HG02759 (cell line): ENCODE data around the gene GRK1.

Source experiments
- ATAC-seq: cut with Tn5 transposase; IDR thresholded peaks from one replicate; pipeline ENCODE4 v1.9.1; 2021; ENCODE audit warnings: mild to moderate bottlenecking, moderate library complexity; ENCODE audit not compliant: unreplicated experiment

GRK1 gene

GRCh38 chr13:113649212-113649611 is 17.8 kb upstream of the GRK1 start:
- ATAC-seq = no peak

DNA sequence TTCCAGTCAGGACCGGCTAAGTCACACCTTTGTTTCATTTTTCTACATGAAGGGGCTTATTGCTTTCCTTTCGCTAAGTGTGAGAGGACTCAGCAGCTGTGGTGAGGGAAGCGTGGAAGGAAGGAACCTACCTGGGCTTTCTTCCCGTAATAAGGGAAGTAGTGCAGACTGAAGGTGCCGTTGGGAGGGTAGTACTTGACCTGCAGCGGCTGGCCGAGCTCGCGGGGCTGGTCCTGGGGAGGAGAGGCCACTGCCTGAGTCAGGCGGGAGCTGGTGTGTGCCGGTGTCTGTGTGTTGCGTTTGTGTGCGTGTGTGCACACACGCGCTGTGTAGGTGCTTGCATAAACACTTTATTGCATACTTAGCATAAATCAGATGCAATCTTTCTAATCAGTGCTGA is 16.7 kb upstream of the GRK1 start:
- ATAC-seq = no peak

GRCh38 chr13:113650731-113651148 is 16.3 kb upstream of the GRK1 start:
- ATAC-seq = no peak

GRCh38 chr13:113651511-113652403 is 15.3 kb upstream of the GRK1 start:
- no peak for ATAC-seq

- ATAC-seq = no peak
Observed at GRCh38 chr13:113652404-113653263, 14.4 kb upstream of the GRK1 start.

GRCh38 chr13:113653264-113654174 is 13.5 kb upstream of the GRK1 start:
- ATAC-seq = no peak

DNA sequence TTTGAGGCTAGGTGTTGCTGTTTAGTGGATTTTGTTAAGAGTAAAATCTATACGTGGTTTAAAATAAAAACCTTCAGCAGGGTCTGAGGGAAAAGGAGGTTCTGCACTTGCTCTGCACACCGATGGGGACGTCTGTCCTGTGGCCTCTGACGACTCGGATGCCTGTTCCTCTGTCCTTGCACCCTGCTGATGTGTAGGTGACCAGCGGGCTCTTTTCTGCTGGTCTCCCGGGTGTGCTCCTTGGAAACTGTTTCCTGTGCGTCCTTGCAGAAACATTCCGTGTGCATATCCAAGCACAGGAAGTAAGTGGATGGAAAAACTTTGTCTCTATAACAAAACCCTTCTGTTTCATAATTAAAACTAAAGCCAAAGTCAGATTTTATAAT is 12.9 kb upstream of the GRK1 start:
- no peak for ATAC-seq

GRCh38 chr13:113654591-113655345 is 12.3 kb upstream of the GRK1 start:
- ATAC-seq = no peak

DNA sequence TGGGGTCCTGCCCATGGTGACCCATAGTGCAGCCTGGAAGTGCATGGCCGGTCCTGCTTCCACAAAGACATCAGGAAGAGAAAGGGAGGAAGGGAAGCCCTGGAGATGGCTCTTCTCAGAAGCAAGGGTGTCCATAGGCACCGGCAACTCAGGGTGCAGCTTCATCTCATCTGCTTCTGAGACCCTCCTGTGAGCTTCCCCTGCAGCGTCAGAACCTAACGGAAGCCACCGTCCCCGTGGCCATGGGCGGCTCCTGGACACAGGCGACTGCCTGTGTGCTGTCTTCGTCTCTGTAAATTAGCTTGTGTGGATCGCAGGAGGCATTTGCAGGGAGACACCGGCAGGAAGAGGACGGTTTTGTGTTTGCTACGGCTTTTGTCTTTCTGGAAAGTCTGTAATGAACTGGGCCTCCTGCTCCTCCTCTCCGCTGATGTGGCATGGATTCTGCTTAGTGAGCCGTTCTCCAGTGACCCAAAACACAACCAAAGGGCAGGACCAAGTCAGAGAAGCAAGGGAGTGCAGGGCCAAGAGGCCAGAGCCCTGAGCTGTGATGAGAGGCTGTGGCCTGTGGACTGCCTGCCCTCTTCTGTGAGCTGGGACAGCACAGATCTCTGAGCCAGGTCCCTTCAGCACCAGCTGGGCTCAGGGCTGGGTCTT is 11.5 kb upstream of the GRK1 start:
- ATAC-seq = no peak

- no peak for ATAC-seq
Observed at GRCh38 chr13:113656003-113656588, 10.9 kb upstream of the GRK1 start.

GRCh38 chr13:113656831-113657671 is 10.0 kb upstream of the GRK1 start:
- ATAC-seq = no peak

GRCh38 chr13:113657851-113658741 is 8.9 kb upstream of the GRK1 start, which contains the start of gene ATP4B:
TSS of gene ATP4B (minus strand) at chr13:113658198. CDS start at chr13:113658144, 54 bp downstream.
- no peak for ATAC-seq

DNA sequence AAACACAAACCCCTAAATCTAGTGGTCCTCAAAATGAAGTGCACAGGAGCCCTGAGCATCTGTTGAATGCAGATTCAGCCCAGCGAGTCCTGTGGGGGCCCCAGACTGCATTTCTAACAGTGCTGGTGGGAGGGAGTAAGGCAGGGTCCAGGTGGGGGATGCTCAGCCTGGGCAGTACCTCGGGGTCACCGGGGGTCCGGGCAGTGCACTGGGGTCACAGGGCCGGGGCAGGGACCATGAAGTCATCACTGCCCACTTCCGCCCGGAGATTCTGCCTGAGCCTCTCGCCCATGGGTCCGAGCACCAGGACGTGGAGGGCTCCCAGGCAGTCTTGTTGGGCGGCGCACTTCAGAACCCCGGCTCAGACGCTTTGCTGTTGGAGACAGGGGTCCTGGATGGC is 8.2 kb upstream of the GRK1 start:
- no peak for ATAC-seq

DNA sequence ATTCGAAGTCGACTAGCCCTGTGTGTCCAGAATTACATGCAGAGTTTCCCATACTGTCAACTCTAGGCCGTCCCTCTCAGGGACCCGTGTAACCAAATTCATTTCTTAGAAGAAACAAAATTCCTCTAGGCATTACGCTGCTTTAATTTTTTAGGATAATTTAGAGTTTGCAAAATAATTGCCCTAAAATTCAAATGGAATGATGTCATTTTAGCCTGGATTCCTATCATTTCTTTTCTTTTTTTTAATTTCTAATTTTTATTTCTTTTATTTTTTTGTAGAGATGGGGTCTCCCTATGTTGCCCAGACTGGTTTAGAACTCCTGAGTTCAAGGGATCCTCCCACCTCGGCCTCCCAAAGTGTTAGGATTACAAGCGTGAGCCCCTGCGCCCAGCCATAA is 7.7 kb upstream of the GRK1 start:
- no peak for ATAC-seq

GRCh38 chr13:113660066-113660465 is 7.0 kb upstream of the GRK1 start:
- ATAC-seq = no peak

GRCh38 chr13:113661509-113661908 is 5.5 kb upstream of the GRK1 start:
- no peak for ATAC-seq

DNA sequence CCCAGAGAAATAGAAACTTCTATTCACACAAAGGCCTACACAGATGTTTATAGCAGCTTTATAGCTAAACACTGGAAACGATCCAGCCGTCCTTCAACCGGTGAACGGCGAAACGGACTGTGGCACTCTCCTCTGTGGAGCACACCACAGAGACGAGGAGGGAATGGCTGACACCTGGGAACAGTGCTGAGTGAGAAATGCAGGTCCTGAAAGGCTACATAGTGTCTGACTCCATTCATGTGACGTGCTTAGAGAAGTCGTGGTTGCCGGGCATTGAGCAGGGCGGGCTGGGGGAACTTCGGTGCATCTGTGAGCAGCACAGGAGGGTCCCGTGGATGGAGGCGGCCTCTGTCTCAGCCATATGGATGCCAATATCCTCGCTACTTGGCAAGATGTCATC is 3.1 kb upstream of the GRK1 start:
- ATAC-seq = no peak
